GM21381 (cell line): Measurements from ENCODE around the gene CPLX3.
A peak's percentile ranks its signal among the peaks of the same experiment; 100 is the strongest.
"Not testable (repeated sequence)": the region's sequence is repeated elsewhere in the genome, so short reads cannot be mapped to it uniquely, and the experiment has no call there.

Experiments used
- ATAC-seq: cut with Tn5 transposase; IDR thresholded peaks from one replicate; pipeline ENCODE4 v1.9.1; 2021; ENCODE audit warnings: mild to moderate bottlenecking, moderate library complexity; ENCODE audit not compliant: unreplicated experiment

Gene CPLX3, protein sequence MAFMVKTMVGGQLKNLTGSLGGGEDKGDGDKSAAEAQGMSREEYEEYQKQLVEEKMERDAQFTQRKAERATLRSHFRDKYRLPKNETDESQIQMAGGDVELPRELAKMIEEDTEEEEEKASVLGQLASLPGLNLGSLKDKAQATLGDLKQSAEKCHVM

DNA sequence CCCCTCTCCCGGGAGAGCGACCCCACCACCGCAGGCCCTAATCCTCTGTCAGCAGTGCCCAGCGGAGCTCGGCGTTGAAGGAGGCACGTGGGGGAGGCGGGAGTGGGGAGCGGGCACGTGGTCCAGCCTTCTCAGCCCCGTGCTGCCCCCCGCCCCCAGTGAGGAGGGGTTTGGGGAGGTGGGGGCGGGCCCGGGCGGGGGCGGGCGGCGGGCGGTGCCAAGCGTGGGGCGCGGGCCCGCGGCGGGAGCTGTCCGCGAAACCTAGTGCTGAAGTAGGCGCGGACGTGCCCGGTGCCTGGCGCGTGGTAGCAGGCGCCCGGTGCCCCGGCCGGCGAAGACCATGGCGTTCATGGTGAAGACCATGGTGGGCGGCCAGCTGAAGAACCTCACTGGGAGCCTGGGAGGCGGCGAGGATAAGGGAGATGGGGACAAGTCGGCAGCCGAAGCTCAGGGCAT lies at the start of gene CPLX3:
Gene CPLX3, plus strand, starts transcription at position 264 of the 456 bp plus-strand sequence. Its CDS starts 77 bp downstream, at position 341.
- no peak for ATAC-seq

DNA sequence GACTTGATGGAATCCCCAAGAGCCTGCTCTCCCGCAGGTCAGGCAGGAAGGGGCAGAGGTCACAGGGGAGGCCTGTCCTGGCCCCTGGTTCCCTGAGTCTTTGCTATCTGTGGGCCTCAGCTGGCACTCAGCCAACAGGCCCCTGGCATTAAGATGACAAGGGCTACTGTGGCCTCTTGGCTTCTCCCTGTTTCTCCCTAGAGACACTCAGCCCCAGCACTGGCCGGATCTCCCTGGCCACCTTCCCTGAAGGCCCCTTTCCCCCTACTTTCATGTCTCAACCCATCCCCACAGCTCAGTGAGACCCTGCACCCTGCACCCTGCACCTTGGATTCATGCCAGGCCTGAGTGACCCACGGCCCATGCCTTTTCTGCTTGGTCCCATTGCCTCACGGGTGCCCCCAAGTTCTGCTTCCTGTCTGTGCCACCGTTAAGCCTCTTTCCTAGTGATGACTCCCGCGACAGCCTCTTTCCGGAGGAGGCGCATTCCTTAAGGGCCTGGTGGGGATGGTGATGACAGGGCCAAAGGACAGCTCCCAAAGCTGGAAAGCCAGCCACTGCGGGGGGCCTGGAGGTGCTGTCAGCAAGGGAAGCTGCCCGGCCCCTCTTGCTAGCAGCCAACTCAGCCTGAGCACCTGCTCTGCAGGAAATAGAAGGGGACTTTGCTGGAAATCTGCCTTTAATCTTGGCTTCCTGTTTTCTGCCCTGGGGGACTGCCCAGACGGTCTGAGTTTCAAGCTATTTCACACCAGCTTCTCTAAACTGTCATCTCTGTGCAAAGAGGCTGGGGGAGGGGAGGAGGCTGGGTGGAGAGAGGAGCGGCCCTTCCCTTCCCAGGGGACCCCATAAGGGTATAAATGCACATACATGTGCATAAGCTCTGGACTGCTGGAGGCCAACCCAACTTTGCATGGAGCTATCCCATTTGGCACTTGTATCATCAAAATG lies 49.3 kb upstream of the CPLX3 start:
- no peak for ATAC-seq

DNA sequence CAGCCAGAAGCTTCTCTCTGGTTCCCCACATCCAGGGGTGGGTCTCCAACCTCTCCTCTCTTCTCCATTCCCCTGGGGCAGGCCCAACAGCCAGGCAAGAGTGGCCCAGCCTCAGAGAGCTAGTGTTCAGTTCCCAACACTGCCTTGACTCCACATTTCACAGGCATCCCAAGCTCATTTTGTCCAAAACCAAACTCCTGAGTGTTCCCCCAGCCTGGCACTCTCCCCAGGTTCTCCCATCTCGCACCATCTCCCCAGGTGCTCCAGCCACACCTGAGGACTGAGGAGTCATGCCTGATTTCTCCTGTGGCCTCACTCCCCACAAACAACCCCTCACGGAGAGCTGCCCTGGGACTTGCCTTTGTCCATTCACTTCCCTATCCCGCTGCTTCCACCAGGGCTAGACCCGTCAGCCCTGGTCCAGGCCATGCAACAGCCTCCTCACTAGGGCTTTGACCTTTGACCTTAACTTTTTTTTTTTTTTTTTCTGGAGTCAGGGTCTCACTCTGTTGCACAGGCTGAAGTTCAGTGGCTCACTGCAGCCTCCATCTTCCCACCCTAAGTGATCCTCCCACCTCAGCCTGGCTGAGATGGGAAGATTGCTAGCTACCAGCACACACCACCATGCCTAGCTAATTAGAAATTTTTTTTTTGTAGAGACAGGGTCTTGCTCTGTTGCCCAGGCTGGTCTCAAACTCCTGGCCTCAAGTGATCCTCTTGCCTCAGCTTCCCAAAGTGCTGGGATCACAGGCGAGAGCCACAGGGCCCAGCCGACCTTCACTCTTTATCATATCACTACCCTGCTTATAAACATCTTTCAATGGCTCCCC lies 48.4 kb upstream of the CPLX3 start:
- no peak for ATAC-seq

DNA sequence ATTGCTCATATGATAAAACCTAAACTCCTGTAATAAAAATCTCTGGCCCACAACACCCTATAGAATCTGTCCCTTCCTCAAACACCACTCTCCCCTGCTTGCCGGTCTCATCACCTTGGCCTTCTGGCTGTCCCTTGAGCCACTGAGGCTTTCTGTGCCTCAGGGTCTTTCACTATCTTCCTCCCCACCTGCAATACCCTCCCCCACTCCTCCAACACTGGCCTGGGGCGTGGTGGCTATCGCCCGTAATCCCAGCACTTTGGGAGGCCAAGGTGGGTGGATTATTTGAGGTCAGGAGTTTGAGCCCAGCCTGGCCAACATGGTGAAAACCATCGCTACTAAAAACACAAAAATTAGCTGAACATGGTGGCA lies 47.8 kb upstream of the CPLX3 start:
- no peak for ATAC-seq

DNA sequence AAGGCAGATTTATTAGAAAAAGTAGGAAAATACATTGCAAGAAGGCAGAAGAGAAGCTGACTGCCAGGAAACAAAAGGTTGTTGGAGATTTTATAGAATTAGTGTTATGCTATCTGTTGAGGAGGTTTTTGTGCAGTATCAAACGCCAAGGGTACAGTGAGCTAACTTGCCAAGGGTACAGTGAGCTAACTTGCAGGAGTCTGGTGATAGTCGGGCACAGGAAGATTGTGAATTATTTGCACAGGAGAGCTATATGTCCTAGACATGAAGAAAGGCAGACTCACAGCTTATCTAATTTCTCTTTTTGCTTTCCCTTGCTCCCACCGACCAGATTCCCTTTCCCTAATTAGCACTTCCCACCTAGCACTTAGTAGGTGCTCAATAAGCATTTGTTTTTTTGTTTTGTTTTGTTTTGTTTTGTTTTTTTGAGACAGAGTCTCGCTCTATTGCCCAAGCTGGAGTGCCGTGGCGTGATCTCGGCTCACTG lies 47.2 kb upstream of the CPLX3 start:
- ATAC-seq, result no peak

DNA sequence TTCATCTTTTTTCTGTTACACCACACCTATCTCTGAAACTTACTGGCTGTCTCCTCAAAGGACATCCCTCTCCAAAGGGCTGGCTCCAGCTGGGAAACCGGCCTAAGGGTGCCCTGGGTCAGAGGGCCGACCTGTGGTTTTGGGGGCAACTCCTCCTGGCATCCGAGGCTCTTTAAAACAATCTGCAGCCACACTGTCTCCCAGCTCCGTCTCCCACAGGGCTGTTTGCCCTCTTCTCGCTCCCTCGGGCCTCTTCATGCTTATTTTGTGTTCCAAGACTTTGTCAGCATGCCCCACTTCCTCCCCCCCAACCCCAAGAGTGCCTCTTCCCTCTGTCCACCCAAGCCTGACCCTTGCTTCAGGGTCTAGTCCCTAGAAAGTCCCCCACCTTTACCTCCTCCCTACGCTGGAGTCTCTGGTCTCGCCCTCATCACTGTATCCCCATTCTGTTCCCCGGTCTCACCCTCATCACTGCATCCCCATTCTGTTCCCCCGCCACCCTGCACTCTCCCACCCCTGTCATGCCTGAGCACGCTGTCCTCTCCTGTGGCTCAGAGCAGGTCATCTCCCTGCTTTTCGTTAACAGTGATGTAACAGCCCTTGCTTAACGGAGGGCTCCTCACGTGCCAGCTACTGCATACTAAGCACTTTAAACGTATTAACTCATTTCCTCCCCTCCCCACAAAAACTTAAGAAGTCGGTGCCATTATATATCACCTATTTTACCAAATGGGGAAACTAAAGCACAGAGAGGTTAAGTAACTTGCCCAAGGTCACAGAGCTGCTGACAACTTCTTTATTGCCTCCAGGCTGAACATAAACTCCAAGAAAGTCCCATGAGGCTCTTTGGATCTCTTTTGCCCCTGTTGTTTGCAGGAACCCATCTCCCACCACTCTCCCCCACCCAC lies 45.6 kb upstream of the CPLX3 start:
- ATAC-seq, result no peak

DNA sequence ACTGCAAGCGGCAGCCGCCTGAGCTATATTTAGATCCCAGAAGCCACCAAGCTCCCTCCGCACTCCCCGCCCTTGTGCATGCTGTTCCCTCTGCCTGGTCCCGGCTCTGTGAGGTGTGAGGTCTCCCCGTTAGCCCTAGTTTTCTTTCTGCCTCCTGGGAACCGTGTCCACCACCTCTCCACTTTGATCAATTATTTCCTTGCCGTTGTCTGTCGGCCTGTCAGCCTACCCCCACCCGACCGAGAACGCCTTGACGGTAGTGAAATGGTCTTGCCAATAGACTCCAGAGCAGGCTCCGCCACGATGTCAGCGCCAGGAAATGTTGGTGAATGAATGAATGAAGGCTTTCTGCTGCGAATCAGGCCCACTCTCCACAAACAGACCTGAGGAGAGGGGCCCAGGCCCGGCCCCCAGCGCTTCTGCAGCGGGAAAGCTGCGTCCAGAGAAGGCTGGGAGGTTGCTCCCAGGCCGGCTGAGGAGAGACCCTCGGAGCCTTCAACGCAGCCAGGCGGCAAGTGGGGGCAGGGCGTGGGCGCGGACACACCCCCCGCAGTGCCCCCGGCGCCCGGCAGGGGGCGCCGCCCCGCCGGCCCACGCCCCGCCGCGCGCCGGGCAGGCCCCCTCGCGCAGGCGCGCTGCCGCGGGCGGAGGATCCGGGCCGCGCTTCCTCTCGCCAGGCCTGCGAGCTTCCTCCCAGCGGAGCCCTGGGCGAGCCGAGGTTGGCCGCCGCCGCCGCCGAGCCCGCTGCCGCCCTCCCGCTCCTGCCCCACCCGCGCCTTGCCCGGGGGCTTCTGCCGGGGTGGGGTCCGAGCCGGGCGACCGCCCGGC lies 44.8 kb upstream of the CPLX3 start, which contains the start of gene CSK:
Gene CSK, plus strand, starts transcription at position 650 of the 828 bp plus-strand sequence. CDS start 16,218 bp downstream, outside the sequence.
- ATAC-seq, result peak; percentile 33

DNA sequence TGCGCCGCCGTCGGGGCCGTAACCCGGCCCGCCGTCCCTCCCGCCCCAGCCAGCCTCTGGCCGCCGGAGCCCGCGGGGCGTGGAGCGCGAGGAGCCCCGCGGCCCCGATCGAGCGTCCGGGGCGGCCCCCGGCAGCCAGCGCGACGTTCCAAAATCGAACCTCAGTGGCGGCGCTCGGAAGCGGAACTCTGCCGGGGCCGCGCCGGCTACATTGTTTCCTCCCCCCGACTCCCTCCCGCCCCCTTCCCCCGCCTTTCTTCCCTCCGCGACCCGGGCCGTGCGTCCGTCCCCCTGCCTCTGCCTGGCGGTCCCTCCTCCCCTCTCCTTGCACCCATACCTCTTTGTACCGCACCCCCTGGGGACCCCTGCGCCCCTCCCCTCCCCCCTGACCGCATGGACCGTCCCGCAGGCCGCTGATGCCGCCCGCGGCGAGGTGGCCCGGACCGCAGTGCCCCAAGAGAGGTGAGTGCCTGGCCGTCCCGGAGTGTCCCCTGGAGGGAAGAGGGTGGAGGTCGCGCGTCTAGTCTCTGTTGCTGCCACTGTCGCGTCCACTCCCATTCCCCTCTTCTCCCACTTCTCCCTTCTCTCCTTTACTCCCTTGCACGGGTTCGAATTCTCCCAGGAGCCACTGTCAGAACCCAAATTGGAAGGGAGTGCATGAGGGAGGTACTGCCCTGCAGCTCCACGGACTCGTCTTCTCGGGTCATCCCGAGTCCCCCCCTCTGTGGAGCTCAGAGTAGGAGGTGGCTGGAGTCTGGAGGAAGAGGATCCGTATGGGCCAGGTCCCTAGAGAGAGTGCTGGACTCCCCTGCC lies 44.0 kb upstream of the CPLX3 start:
- ATAC-seq, result peak; percentile 5

DNA sequence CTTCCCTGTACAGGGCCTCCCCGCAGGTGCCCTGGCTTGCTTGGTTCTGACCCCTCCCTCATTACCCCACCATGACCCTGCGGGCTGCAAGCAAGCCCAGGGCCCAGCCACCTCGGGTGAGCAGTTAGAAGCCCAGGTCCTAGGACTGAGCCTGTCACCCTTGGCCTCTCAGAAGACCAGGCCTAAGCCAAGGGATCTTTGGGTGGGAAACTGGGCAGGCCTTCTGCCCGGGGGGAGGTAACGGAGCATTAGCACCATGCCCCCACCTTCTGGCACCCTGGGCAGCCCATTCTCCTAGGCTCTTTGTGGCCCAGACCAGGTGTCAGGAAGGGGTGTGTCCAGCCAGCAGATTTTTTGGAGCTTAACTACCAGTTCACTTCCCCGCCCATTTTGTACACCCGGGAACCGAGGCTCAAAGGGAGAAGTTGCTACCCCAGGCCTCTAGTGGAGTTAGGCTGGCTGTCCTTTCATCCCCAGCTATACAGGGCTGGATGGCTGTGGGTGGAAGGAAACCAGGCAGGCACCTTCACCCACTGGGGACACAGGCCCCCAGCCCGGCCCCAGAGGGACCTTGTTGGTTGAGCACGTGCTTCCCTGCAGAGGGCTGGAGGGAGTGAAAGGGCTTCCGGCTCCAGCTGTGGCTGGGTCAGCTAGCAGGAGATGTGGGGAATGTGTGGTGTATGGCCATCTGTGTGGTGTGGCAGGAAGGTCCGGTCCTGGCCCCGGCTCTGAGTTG lies 43.2 kb upstream of the CPLX3 start:
- ATAC-seq, result no peak

DNA sequence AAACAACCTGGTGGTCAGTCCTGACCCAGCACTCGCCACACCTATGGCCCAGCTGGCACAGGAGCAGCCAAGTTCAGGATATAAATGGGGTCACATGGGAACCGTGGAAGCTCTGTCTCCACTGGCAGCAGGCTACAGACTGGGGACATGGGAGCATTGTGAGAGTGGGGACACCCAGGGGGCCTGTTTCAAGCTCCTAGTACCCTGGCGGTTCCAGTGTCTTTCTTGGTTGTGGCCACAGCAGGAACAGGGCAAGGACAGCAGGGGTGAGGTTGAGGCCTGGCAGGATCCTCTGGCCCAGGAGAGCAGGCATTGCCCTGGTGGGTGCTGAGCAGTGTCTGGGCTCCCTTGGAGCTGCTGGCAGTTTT lies 42.6 kb upstream of the CPLX3 start:
- ATAC-seq, result no peak

DNA sequence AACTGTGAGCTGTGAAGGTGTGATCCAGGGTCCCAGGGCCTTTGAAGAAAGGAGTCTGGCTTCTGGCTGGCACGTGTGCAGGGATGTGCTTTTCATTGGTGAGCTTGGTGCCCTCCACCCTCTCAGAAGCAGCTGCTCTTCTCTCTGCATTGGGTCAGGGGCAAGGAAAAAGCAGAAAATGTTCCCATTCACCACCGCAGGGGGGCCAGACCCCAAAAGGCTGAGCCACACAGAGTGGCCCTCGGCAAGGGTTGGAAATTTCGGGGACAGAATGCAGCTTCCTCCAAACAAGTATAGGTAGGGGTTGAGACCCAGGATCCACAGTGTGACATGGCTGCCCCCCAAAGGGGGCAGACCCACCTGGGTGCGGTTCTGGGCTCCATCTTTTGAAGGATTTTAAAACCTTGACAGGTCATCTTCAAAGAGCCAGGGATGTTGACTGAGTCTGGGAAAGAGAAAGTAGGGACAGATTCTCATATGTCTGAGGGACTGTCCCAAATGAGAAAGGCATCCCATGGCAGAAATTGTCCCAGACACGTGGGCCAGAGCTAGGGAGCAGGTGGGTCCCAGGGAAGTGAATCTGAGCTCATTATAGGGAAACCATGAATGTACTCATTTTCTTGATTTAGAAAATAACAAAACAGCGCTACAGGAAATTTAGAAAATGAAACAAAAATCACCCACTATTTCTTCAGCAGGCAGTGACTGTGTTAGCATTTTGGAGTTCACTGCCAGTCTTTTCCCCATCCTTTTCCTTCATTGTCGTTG lies 41.8 kb upstream of the CPLX3 start:
- ATAC-seq, result no peak

DNA sequence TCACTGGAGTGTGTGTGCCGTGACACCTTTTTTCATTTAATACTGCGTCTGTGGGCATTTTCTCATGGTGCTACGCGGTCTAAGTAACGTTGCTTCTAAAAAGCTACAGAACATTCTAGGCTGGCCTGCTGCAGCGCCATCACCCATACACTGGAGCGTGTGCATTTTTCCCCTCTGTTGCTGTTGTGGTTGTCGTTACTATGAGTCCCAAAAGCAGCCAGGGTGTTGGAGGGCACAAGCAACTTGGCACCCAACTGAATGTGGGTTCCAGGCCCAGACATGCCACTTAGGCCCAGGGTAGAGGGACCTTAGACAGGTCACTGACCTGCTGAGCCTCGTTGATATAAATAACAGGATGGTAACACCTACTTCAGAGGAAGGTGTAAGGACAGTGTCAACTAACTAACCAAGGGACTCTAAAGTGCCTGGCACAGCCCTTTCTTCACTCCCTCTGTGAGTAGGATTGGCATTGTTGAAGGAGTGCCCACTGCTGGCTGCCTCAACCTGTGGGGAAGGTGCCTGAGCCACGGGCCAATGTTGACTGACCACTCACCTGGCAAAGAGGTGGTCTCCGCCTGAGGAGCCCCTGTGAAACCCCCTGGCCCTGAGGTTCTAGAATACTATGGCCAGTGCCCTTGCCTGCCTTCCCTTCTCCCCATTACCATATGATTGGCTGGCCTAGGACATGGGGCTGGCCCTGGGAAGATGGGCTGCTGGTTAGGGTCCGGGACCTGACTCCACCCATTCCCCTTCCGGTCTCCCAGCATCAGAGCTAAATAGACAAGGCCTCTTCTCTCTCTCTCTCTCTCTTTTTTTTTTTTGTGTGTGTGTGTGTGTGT lies 41.0 kb upstream of the CPLX3 start:
- no peak for ATAC-seq

DNA sequence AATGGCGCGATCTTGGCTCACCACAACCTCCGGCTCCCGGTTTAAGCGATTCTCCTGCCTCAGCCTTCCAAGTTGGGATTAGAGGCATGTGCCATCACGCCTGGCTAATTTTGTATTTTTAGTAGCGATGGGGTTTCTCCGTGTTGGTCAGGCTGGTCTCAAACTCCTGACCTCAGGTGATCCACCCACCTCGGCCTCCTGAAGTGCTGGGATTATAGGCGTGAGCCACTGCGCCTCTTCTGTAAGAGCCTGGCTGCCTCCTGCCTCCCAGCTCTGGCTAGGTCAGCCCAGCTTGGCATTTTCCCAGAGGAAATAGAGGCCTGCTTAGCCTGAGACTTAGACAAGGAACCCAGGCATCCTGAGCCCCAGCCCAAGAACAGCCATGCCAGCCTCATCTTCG lies 40.3 kb upstream of the CPLX3 start:
- not testable (repeated sequence) for ATAC-seq

DNA sequence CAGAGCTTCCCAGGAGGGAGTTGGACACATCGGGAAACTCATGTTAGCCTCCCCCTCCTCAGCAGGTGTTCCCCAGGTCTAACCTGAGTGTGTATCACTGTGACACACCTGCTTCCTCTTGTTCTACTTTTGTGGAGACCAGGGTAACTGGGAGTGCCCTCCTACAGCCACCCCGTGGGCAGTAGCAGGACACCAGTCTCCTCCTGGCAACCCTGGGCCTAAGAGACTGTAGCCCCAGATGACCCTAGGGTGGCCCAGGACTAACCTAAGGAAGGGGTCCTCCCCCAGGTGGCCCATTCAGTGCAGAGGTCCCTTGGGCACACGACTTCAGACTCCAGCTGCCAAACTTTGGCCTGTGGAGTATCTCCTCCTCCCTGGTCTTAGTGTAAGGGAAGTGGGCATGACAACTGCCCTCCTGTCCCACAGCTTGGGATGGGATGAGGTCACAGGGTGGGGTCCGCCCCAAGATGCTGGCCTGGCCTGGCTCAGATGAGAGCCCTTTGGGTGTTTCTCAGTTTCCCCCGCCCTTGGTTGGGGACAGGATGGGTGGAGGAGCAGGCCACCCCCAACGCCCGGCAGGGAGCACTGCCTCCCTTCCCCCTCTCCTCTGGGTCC lies 39.8 kb upstream of the CPLX3 start:
- ATAC-seq, result no peak

DNA sequence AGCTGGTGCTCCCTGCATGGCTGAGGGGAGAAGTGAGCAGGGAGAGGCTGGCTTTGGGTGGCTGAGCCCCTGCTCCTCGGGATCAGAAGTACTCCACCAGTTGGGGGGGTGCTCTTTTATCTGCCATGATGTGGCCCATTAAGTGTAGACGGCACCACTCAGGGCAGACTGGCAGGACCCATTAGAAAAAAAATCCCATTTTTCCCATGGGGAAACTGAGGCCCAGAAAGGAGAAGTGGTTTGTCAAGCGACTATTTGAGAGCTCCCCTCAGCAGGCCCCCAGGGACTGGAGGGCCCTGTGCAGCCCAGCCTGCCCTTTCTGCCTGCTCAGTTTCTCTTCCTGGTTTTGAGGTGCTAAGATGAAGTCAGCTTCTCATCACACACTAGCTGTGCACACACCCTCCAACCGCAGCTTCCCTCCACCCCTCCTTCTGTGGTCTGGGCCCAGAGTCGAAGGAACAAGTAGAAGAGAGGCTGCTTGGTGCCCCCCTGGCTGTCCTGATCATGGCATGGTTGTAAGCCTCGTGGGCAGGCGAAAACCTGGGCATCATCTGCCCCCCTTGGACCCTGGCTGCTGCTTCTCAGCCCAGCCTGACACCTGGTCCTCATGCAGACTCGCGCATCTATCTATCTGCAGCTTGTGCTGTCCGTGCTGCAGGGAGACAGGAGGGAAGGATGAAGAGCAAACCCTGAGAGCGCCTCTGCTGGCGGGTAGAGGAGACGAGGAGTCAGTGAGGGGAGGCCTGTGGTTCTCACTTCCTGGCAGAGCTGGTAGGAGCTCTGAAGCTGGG lies 39.0 kb upstream of the CPLX3 start:
- ATAC-seq, result peak; percentile 45
